Fibroblast of mammary gland (primary cell): ENCODE results near the gene METAP1D.
"Not testable (repeated sequence)": the region's sequence is repeated elsewhere in the genome, so short reads cannot be mapped to it uniquely, and the experiment has no call there.

Source experiments
- DNase-seq: peaks from one replicate; pipeline ENCODE4 v3.0.0-alpha.2; 2010; ENCODE audit warnings: low read depth
- H3K4me3 ChIP-seq: 2 replicates; pipeline ENCODE4 v1.5.1; 2011; ENCODE audit warnings: low read depth, mild to moderate bottlenecking, low read length, moderate library complexity; ENCODE audit not compliant: control insufficient read depth
- TF ChIP-seq, protein P1 (sequence below): conservative IDR thresholded peaks from 2 replicates; pipeline ENCODE4 v1.5.1; 2011; ENCODE audit warnings: low read depth, low read length, inconsistent platforms; ENCODE audit not compliant: control insufficient read depth, insufficient read depth

The METAP1D gene

DNA sequence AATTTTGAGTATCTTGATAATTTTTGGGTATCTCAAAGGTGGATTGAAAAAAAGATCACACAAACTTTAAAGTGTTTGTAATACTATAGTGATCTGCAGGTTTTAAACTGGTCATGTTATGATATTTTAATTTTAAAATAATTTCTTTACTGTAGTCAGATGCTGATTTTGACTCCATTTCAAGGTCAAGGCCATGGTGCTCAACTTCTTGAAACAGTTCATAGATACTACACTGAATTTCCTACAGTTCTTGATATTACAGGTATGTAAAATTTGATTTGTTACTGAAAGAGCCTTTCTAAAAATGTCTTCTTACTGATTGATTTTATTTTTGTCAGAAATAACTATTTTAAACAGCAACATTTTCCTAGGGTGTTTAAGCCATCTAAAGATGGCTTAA lies 33.1 kb upstream of the METAP1D start:
- DNase-seq, result no peak
- no peak overlapping the region for H3K4me3 ChIP-seq
- TF ChIP-seq, protein P1, sequence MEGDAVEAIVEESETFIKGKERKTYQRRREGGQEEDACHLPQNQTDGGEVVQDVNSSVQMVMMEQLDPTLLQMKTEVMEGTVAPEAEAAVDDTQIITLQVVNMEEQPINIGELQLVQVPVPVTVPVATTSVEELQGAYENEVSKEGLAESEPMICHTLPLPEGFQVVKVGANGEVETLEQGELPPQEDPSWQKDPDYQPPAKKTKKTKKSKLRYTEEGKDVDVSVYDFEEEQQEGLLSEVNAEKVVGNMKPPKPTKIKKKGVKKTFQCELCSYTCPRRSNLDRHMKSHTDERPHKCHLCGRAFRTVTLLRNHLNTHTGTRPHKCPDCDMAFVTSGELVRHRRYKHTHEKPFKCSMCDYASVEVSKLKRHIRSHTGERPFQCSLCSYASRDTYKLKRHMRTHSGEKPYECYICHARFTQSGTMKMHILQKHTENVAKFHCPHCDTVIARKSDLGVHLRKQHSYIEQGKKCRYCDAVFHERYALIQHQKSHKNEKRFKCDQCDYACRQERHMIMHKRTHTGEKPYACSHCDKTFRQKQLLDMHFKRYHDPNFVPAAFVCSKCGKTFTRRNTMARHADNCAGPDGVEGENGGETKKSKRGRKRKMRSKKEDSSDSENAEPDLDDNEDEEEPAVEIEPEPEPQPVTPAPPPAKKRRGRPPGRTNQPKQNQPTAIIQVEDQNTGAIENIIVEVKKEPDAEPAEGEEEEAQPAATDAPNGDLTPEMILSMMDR, result no peak

DNA sequence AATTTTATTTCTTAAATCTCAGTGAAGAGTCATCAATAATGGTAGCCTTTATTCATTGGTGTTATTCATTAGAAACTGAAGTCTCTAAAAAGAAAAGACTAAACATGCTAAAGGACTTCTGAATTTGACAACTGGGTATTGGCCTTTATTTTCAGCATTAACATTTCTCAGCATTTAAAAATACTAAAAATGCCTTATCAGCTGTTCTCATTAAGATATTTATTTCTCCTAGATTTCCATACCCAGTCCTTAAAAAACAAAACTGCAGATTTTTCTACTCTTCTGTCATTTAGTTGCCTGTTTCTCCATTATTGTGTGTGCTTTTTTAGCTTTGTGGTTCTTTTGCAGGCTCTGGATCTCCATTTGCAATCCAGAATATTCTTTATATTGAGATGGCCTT lies 31.2 kb upstream of the METAP1D start:
- no peak overlapping the region for H3K4me3 ChIP-seq
- no peak for DNase-seq
- TF ChIP-seq, protein P1, result no peak

DNA sequence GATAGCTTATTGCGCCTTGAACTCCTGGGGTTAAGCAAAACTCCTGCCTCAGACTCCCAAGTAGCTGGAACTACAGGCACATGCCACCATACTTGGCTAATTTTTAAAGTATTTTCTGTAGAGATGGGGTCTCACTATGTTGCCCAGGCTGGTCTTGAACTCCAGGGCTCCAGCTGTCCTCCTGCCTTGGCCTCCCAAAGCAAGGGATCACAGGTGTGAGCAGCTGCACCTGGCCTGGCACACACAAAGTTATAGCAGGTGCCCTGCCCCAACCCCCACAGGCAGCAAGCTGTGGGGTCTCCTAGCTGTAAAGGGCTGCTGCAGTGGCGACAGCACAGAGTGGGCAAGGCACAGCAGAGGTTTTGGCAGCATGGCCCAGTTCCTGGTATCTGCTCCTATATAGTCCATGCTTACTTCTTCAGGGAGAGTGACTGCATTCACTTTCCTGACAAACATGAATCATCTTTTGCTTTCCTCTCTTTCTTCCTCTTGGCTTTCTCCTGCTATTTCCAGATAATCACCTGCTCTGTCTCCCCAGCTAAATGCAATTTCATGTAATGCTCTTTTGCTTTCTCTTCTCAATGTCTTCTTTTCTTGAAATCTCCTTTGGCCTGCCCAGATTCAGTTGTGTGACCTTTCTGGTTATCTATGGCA lies 27.3 kb upstream of the METAP1D start:
- TF ChIP-seq, protein P1, result no peak
- no peak for DNase-seq
- no peak overlapping the region for H3K4me3 ChIP-seq

DNA sequence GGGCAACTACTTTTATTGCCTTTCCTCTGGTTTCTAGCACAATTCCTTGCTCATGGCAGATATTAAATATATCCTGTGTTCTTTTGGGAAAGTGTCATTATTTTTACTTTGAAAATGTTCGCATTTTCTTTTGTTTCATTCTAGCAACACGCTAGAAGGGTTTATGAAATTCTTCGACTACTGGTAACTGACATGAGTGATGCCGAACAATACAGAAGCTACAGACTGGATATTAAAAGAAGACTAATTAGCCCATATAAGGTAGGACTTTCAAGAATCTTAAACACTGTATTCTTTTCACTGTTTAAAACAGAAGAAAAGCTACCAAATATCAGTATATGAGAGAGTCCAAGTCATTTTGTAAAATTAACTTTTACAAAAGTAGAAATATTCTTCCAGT lies 20.6 kb upstream of the METAP1D start:
- DNase-seq, result no peak
- TF ChIP-seq, protein P1, result no peak

DNA sequence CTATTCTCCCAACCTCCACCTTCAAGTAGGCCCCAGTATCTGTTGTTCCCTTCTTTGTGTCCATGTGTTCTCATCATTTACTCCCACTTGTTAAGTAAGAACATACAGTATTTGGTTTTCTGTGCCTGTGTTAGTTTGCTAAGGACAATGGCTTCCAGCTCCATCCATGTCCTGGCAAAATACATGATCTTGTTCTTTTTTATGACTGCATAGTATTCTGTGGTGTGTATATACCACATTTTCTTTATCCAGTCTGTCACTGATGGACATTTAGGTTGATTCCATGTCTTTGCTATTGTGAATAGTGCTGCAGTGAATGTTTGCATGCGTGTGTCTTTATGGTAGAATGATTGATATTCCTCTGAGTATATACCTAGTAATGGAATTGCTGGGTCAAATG lies 15.8 kb upstream of the METAP1D start:
- H3K4me3 ChIP-seq, DNase-seq: not testable (repeated sequence)

More for the DNA sequence above, 20.6 kb upstream of the METAP1D start:
- no peak overlapping the region for H3K4me3 ChIP-seq

DNA sequence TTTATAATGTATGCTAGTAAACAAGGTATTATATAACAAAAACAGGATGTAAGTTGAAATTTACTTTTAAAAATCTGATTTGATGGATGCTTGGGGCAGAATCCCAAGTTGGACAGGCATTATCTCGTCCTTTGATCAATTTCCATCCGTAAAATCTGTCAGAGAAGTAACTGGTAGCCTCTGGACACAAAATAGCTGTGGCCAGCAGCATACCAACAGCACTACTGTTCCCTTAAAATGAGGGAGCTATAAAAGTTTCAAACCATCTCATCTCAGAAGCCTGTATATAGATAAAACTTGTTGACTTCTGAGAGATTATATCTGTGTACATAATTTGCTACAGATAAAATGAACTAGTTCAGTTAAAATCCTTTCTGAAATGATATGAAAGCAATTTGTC lies 14.7 kb upstream of the METAP1D start:
- no peak overlapping the region for H3K4me3 ChIP-seq

DNA sequence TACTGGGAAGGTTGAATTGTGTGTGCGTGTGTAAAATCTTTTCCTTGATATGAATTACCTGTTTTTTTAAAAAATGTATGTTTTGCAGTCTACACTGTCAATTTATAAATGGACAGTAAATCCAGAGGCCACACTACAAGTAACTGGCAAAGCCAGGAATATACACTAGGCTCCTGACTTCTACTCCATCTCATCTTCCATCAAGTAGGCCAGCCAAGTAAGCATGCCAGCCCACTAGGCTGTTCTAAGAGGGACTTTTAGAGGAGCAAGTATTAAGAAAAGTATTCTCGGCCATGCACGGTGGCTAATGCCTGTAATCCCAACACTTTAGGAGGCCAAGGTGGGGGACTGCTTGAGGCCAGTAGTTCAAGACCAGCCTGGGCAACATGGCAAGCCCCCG lies 13.0 kb upstream of the METAP1D start:
- TF ChIP-seq, protein P1, result no peak
- no peak overlapping the region for H3K4me3 ChIP-seq
- no peak for DNase-seq

More for the DNA sequence above, 14.7 kb upstream of the METAP1D start:
- TF ChIP-seq, protein P1, result no peak
- DNase-seq, result no peak
